NCI-H2171 (cell line): ENCODE data around the gene KLK7.
"Not testable (repeated sequence)": the region's sequence is repeated elsewhere in the genome, so short reads cannot be mapped to it uniquely, and the experiment has no call there.

Experiments used
- DNase-seq: peaks from one replicate; lab custom pipeline; 2025; lab: John Stamatoyannopoulos, UW

The KLK7 gene

DNA sequence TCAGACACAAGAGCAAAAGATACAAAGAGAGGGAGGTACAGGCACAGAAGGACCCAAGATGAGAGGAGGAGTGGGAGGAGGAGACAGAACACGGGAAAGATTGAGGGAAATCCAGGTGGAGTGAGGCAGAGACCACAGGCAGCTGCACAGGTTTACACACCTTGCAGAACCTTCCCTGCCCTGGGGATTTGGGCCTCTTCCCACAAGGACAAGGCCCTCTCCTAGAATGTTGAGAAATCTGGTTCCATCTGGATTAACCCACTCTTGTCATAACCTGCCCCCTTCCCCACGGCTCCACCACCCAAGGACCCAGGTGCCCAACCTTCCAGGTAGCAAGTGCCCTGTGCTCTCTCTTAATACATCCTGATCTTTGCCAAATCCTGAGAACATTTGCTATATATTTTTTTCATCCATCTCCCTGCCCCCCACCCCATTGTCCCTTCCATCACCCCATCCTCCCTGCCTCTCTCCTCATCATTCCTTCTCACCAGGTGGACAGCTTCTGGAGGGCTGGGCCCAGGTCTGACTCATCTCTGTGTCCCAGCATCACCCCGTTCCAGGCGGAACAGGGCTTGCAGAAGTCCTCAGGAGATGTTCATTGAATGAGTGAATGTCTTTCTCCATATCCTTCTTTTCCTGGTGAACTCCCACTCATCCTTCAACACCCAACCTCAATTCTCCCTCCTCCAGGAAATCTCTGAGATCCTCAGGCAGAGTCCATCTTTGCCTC, 26.5 kb upstream of the KLK7 start:
- DNase-seq, result no peak

DNA sequence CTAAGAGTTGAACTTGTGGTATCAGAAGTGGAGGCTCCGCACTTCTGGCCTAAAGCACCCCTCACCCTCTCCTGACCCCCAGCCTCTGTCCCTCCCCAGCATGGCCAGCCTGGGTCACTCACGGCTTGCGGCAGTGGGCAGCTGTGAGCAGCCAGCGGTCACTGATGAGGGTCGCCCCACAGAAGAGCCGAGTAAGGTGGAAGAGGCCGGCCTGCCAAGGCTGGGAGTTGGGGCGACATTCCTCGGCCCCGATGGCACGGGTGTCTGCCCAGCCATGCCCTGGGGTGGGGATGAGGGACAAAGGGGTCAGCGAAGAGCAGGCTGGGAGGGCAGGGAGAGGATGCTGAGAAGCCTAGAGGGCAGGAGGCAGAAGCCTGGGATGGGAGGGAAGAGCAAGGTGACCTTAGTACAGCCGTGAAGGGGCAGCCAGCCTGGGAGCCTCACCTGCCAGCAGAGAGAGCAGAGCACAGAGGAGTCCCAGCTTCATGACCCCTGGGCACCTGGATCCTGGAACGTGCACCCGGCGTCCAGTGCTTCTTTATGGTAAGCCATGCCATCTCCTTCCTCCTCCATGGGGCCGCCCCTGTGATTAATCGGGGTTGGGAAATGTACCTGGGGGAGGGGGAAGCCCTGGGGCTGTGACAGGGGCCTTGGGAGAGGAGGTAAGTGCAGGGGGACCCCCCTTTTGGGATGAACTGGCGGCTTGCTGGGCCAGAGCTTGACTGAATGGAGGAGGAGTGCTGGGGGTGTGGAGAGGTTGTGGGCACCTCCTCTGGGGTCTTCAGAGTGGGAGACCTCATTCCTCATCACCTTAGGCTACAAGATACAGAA, 25.6 kb upstream of the KLK7 start:
- no peak for DNase-seq

DNA sequence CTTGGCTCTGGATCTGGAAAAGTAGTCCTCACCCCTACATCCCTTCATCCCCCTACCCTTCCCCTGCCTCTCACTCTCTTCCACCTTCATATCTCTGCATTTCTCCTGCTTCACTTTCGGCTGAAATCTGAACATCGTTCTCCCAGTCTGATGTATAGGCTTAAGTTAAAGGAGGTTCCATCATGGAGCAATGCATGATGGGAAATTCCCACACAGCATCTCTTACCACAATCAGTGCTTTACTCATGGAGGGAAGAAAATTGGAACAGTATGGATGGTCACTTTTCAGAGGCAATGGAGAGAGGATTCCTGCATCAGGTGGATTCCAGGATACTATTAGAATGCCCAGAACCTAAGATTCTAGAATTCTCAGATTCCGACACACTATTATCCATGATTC, 23.8 kb upstream of the KLK7 start:
- DNase-seq, result no peak

DNA sequence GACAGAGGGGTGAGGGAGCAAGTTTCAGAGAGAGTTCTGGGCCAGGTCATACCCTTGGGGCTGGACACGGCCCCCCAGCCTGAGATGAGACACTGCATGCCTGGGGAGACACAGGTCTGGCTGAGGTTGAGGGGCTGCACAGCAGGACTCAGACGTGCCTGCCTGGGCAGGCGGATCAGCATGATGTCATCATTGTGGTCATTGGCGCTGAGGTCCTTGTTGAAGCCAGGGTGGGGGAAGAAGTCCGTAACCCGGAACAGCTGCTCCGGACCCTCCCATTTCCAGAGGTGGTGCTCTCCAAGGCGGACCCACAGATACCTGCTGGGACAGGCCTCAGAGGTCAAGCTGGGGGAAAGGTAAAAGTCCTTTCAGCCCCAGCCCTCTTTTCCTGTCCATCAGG, 22.7 kb upstream of the KLK7 start:
- DNase-seq, result no peak

DNA sequence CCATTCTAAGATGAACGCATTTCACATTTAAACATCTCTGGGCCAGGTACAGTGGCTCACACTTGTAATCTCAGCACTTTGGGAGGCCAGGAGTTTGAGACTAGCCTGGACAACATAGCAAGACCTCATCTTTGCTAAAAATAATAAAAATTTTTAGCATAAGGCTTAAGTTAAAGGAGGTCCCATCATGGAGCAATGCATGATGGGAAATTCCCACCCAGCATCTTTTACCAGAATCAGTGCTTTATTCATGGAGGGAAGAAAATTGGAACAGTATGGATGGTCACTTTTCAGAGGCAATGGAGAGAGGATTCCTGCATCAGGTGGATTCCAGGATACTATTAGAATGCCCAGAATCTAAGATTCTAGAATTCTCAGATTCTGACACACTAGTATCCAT, 21.5 kb upstream of the KLK7 start:
- no peak for DNase-seq

DNA sequence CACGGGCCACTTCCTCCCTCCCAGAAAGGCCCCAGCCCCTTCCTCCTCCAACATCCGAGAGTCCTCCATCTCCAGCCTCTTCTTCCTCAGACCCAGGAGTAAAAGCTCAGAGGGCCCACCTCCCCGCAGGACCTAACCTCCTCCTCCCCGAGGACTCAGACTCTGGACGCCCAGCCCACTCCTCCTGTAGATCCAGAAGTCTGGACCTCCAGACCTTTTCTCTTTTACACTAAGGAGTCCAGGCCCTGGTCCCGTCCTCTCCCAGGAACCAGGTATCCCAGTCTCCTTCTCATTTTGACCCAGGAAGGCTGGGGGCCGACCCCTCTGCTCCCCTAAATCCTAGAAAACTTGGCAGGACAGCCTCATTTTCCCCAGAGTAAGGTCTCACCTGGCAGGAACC, 19.6 kb upstream of the KLK7 start:
- DNase-seq, result no peak

DNA sequence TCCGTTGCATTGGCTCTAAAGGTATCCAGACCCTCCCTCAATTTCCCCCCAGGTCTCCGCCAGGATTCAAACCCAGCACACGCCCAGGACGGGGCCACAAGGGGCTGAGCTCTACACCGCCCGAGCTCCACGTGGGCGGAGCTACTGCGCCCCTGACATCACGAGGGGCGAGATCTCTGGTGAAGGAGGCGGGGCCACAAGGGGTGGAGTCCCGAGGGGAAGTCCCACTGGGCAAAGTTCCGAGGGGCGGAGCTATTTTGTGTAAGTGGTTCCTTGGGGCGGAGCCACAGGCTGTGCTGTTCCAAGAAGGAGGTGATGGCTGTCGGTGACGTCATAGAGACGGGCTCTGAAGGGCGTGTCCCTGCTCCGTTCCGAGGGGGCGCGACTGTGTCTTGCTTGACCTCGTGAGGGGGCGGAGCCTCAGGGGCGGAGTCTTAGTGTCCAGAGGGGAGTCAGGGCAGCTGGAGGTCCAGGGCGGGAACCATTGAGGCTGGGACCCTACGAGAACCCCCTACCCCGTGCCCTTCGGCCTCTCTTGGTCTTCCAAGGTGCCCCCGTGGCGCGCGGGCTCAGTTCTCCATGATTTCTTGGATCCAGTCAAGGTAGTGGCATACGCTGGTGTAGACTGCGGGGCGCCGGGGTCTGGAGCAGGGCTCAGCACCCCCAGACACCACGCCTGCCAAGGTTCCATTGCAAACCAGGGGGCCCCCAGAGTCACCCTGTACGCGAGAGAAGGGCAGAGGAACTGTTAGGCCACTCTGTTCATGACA, 19.0 kb upstream of the KLK7 start:
- no peak for DNase-seq

DNA sequence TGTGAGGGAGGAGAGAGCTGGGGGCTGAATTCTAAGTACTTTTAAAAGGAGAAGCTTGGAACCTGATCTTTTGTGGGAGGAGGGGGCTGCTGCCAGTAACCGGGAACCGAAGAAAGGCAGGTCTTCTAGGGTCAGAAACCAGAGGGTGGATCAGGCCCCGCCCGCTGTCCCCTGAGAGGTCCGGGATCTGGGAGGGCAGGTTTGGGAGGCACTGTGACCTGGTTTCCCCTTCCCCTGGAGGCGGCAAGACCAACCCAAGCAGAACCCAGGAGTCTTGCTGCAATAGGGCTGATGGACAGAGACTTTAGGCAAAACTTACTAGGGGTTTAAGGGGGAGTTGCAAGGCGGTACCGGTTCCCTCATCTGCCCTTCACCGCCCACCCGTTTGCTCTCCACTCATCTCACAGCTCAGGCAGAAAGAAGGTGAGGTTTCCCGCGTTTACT, 18.4 kb upstream of the KLK7 start:
- no peak for DNase-seq

DNA sequence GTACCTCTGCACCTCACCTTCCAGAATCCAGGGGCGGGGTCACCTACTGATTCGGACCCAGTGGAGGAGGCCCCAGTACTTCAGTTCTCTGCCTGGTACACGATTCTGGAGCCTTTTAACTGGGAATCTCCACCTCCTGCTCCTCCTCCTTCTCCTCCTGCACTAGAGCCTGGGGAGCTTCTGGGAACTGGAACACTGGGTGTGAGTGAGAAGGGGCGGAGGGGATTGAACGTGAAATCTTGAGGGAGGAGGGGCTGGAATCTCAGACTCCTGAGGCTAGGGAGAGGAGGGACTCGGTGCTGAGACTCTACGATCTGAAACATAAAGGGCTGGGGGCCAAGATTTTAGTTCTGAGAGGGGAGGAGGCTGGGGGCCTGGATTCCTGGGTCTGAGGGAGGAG, 17.8 kb upstream of the KLK7 start, which contains the start of gene KLK8:
KLK8 (minus strand) TSS at position 90 of the 400 bp plus-strand sequence. CDS start 437 bp downstream, outside the sequence.
- no peak for DNase-seq

DNA sequence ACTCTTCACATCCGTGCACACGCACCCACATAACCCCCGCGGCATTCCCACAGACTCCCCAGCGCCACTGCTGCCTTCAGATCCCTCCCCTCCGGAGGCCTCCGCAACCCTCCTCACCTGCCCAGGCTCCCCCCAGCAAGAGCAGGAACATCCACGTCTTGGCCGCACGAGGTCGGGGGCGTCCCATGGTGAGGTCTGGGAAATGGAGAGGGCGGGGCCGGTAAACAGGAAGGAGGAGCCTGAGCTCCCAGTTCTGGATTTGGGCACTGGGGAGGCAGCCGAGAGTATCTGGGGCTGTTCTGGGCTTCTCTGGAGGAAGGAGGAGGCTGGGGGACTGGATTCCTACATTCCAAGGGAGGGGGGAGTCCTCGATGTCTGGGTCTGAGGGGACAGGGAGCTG, 17.3 kb upstream of the KLK7 start:
- DNase-seq, result no peak

DNA sequence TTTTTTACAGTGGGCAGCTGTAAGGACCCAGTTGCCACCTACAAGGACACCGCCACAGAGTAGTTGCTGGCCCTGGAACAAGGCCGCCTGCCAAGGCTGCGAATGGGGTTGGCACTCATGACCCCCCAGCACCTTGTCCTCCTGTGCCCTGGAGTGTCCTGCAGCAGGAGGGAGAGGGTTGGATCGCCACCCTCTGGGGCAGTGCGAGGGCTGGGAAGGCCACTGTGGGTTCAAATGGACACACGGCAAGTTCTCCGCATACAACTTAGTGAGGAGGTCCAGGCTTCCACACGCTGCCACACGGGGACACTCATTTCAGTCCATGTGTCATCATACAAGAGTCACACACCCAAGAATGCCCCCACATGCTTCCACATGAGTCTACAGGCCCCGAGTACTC, 16.7 kb upstream of the KLK7 start:
- DNase-seq, result no peak

DNA sequence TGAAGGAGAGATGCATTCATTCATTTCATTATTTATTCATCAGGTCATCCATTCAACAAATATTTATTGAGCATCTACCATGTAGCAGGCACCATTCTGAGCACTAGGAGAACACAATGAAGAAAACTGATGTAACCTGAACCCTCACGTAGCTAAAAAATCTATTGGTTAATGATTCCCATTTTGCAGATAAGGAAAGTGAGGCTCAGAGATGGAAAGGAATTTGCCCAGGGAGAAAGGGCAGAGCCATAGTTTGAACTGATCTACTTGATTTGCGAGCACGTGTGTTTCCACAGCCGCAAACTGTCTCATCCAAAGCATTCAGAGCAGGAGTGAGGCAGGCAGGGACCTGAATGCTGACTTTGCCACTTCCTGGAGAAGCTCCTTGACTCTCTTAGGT, 15.0 kb upstream of the KLK7 start:
- no peak for DNase-seq

DNA sequence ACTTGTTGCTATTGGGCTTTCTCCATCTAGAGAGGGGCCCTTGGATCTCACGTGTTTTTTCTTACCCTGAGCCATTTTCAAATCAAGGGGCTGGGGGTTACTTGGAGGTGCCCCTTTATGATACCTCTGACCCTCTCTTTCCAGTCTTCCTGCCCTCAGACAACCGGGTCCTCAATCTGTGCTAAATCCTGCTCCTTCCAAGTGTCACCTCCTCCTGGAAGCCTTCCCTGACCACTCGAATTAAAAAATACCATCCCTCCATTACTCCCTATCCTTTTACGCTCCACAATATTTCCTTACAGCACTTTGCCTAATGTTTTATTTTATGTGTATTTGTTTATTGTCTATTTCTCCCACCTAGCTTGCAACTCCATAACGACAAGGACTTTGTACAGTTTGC, 14.3 kb upstream of the KLK7 start:
- DNase-seq, result no peak

DNA sequence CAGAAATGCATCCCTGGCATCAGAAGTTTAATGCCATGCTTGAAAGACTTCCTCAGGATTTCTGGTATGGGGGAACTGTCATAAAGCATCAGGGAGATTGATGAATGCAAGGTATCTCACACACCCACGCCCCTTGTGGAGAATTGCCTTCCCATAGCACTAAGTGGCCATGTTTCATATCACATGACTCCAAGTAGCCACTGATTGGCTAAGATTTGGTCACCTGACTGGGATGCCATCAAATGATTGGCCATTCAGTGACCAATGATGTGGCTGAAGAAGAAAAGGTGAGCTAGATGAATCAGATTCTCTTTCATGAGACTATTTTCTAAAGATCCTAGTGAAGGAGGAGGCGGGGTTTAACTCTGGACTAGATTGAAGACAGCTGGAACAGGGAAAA, 10.4 kb upstream of the KLK7 start:
- DNase-seq, result peak; percentile 49

DNA sequence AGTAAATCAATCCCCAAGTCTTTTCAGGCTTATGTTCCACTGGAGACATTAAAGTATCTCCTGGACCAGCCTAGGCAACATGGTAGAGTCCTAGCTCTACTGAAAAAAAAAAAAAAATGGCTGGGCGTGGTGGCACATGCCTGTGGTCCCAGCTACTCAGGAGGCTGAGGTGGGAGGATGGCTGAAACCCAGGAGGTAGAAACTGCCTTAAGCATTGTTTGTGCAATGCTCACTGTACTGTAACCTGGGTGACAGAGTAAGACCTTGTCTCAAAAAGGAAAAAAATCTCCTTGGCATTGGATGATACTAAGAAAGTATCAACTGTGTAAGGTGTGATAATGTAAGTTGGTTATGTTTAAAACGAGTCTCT, 8.9 kb upstream of the KLK7 start:
- DNase-seq, result no peak

DNA sequence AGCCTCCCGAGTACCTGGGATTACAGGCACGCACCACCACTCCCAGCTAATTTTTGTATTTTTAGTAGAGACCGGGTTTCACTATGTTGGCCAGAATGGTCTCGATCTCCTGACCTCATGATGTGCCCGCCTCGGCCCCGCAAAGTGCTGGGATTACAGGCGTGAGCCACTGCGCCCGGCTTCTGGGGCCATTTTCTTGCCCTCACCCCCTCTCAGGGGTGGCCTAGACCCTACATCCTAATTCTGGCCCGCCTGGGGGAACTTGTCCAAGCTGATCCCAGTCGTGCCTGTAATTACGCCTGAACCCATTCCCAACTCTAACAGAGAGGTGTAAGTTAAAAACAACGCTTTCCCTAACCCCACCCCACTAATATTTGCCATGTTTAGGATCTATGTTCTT, 699 bp upstream of the KLK7 start:
- not testable (repeated sequence) for DNase-seq

DNA sequence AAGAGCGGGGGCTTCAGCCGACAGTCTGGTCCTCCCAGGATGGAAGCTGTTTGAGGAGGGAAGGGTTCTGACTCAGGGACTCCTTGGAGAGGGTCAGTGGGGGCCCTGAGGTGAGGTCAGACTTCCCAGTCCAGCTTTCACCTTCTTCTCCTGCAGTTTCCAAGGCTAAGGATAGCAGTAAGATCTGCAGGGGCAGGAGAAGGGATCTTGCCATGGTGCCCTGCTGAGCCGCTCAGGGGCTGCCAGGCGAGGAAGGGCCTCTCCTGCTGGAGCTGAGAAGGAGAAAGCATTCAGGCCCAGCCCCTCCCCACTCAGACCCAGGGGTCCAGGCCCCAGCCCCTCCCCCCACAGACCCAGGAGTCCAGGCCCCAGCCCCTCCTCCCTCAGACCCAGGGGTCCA, 1.5 kb downstream of the KLK7 start:
- no peak for DNase-seq

DNA sequence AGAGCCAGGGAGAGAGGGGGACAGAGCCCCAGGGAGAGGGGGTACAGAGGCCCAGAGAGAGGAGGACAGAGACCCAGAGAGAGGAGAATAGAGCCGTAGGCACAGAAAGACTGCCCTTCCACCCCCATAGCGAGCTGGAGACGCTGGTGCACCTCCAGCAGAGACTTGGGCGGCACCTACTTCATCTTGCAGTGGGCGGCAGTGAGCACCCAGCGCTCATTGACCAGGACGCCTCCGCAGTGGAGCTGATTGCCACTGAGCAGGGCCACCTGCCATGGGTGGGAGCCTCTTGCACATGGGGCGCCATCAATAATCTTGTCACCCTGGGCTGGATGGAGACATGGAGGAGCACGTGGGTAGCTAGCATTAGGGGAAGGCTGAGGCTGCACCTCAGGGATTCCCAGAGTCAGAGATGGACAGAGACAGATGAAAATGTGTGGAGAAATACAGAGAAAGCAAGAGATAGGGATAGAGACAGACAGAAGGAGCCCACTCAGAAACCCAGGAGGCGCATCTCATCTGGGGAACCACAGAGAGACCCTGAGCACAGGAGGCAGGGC, 2.0 kb downstream of the KLK7 start:
- DNase-seq, result no peak

DNA sequence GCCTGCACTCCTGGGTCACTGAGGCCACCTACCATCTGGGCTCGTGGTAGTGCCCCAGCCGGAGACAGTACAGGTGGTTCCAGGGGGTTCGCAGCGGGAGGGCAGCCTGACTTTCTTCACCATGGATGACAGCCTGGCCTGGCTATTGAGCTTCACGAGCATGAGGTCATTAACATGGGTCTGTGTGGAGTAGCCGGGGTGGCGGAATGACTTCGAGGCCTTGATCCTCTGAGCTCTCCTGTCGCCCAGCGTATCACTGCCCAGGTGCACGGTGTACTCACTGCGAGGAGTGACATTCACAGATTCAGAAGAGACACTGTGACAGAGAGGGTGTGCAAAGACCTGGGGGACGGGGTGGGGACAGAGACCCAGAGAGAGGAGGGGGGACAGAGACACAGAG, 3.5 kb downstream of the KLK7 start:
- DNase-seq, result no peak

DNA sequence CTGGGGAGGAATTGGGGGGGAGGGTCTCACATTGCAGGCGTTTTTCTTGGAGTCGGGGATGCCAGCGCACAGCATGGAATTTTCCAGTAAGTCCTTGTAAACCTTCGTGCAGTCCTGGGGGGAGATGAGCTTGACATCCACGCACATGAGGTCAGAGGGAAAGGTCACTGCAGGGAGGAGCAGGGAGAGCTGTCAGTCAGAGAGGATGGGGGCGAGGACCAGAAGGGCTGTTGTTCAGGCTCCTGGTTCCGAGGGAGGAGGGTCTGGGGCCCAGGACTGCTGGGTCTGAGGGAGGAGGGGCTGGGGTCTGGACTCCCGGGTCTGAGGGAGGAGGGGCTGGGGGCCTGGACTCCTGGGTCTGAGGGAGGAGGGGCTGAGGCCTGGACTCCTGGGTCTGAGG, 4.0 kb downstream of the KLK7 start:
- DNase-seq, result no peak

DNA sequence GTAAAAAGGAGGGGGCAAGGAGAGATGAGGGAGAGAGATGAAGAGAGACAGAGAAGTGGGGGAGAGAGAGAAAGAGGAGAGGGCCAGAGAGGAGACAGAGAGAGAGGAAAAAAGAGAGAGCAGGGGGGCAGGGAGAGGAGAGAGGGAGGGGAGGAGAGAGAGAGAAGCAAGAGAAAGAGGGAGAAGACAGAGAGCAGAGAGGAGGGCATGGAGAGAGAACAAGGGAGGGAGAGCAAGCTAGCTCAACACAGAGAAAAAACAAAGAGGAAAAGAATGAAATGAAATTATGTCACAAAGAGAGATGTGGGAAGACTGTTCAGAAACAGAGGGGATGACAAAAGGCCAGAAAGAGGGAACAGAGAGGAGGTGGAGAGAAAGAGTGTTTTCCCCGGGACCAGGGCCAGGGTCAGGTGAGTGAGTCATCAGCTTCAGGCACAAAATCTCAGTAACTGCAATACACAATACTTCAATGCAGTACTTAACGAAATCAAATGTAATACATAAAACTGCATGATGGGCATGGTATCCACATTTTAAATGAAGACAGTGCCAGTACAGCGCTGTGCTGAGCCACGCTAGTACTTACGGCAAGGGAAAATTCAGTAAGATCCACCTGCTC, 4.8 kb downstream of the KLK7 start:
- DNase-seq, result no peak

DNA sequence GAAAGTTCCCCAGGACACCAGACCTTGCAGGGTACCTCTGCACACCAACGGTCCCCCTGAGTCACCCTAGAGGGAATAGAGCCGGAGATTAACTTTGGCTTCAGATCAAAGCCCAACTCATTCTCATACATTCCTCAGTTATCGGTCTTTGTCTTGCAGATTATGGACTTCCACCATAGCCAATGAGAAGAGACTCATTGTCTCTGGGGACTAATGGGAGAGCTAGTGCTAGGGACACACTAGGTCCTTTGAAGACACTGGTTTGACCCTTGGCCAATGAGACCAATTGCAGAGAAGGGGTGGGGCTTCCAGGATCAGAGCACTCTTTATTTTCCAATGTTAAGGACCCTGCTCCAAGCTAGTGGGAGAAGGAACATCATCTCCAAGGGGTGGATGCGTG, 6.1 kb downstream of the KLK7 start:
- no peak for DNase-seq
